H9 (cell line): ENCODE results near the gene IQSEC1. TPM values are rescaled to one million over a fixed set of nuclear protein-coding genes. Genes with fewer than 3 reads are reported as not detected.
A peak's percentile ranks its signal among the peaks of the same experiment; 100 is the strongest.

ENCODE experiments used
- DNase-seq: peaks from one replicate; pipeline ENCODE4 v3.0.0-alpha.2; 2017
- H2AFZ ChIP-seq: one replicate; pipeline ENCODE4 v1.6.1; 2013; ENCODE audit warnings: mild to moderate bottlenecking, low read length, control low read depth, moderate library complexity
- H2AK5ac ChIP-seq: 2 replicates; pipeline ENCODE4 v1.6.1; 2013; ENCODE audit warnings: low read length, control low read depth, mixed read lengths; ENCODE audit not compliant: insufficient read length
- H2BK120ac ChIP-seq: one replicate; pipeline ENCODE4 v1.6.1; 2013; ENCODE audit warnings: low read depth, mild to moderate bottlenecking, low read length, control low read depth, inconsistent platforms; ENCODE audit not compliant: poor library complexity, severe bottlenecking
- H2BK12ac ChIP-seq: 2 replicates; pipeline ENCODE4 v1.6.1; 2013; ENCODE audit warnings: low read length, control low read depth, mixed read lengths, low read depth; ENCODE audit not compliant: insufficient read length
- H2BK15ac ChIP-seq: 2 replicates; pipeline ENCODE4 v1.6.1; 2013; ENCODE audit warnings: low read depth, low read length, control low read depth
- H2BK20ac ChIP-seq: one replicate; pipeline ENCODE4 v1.6.1; 2013; ENCODE audit warnings: low read depth, mild to moderate bottlenecking, low read length, control low read depth, inconsistent platforms; ENCODE audit not compliant: poor library complexity, severe bottlenecking
- H2BK5ac ChIP-seq: 2 replicates; pipeline ENCODE4 v1.6.1; 2013; ENCODE audit warnings: low read length, control low read depth, mixed read lengths; ENCODE audit not compliant: insufficient read length
- H3K14ac ChIP-seq: 2 replicates; pipeline ENCODE4 v1.6.1; 2013; ENCODE audit warnings: low read length, control low read depth; ENCODE audit not compliant: insufficient read depth
- H3K18ac ChIP-seq: 2 replicates; pipeline ENCODE4 v1.6.1; 2013; ENCODE audit warnings: low read depth, mild to moderate bottlenecking, mixed read lengths, low read length, control low read depth; ENCODE audit not compliant: insufficient read length
- H3K23ac ChIP-seq: 2 replicates; pipeline ENCODE4 v1.6.1; 2013; ENCODE audit warnings: low read length, control low read depth, mixed read lengths, low read depth; ENCODE audit not compliant: insufficient read length
- H3K23me2 ChIP-seq: 2 replicates; pipeline ENCODE4 v1.6.1; 2013; ENCODE audit warnings: low read depth, mild to moderate bottlenecking, mixed read lengths, low read length, control low read depth; ENCODE audit not compliant: insufficient read length, poor library complexity, severe bottlenecking
- H3K27ac ChIP-seq: 2 replicates; pipeline ENCODE4 v1.5.1; 2013; ENCODE audit warnings: low read length, control low read depth, mixed read lengths, low read depth; ENCODE audit not compliant: insufficient read length
- H3K27me3 ChIP-seq: 2 replicates; pipeline ENCODE4 v1.6.1; 2013; ENCODE audit warnings: low read length, control low read depth, inconsistent platforms; ENCODE audit not compliant: insufficient read depth
- H3K4ac ChIP-seq: 2 replicates; pipeline ENCODE4 v1.6.1; 2013; ENCODE audit warnings: low read depth, mild to moderate bottlenecking, control low read depth, inconsistent platforms, low read length, moderate library complexity
- H3K4me1 ChIP-seq: 2 replicates; pipeline ENCODE4 v1.6.1; 2013; ENCODE audit warnings: low read length, control low read depth, inconsistent platforms; ENCODE audit not compliant: insufficient read depth
- H3K4me2 ChIP-seq: 2 replicates; pipeline ENCODE4 v1.6.1; 2013; ENCODE audit warnings: low read length, control low read depth, mixed read lengths; ENCODE audit not compliant: insufficient read length, insufficient read depth
- H3K56ac ChIP-seq: 2 replicates; pipeline ENCODE4 v1.6.1; 2013; ENCODE audit warnings: low read depth, mild to moderate bottlenecking, mixed read lengths, low read length, control low read depth; ENCODE audit not compliant: insufficient read length
- H3K79me1 ChIP-seq: 2 replicates; pipeline ENCODE4 v1.6.1; 2013; ENCODE audit warnings: low read depth, mild to moderate bottlenecking, moderate library complexity, low read length, control low read depth, inconsistent platforms; ENCODE audit not compliant: insufficient read depth, poor library complexity, severe bottlenecking
- H3K79me2 ChIP-seq: 2 replicates; pipeline ENCODE4 v1.6.1; 2013; ENCODE audit warnings: low read length, control low read depth, inconsistent platforms; ENCODE audit not compliant: insufficient read depth
- H3K9ac ChIP-seq: 2 replicates; pipeline ENCODE4 v1.6.1; 2013; ENCODE audit warnings: low read length, control low read depth, mixed read lengths; ENCODE audit not compliant: insufficient read length; ENCODE audit errors: extremely low read depth
- H3K9me3 ChIP-seq: one replicate; pipeline ENCODE4 v1.6.1; 2013; ENCODE audit warnings: low read depth, low read length, inconsistent platforms; ENCODE audit not compliant: control insufficient read depth
- H3T11ph ChIP-seq: one replicate; pipeline ENCODE4 v1.6.1; 2013; ENCODE audit warnings: mild to moderate bottlenecking, low read length, control low read depth, inconsistent platforms
- H4K20me1 ChIP-seq: one replicate; pipeline ENCODE4 v1.6.1; 2013; ENCODE audit not compliant: control insufficient read depth, insufficient read length, insufficient read depth
- H4K5ac ChIP-seq: 2 replicates; pipeline ENCODE4 v1.6.1; 2013; ENCODE audit warnings: low read depth, mild to moderate bottlenecking, mixed read lengths, low read length, control low read depth; ENCODE audit not compliant: insufficient read length
- H4K8ac ChIP-seq: replicated peaks from 2 replicates; pipeline ENCODE4 v1.6.1; 2013; ENCODE audit warnings: low read length, control low read depth, mixed read lengths, low read depth; ENCODE audit not compliant: insufficient read length
- H4K91ac ChIP-seq: 2 replicates; pipeline ENCODE4 v1.6.1; 2013; ENCODE audit warnings: low read depth, mild to moderate bottlenecking, moderate library complexity, mixed read lengths, low read length, control low read depth; ENCODE audit not compliant: insufficient read length
- H3K27ac Mint-ChIP-seq, 3 experiments: 2 replicates in 2 of 3; 3 replicates in 1 of 3; pipeline ENCODE4 v1.8.0; 2020 to 2021; ENCODE audit warnings: mixed read lengths in 3 of 3, mild to moderate bottlenecking in 1 of 3, moderate library complexity in 1 of 3
- H3K27me3 Mint-ChIP-seq: 2 replicates; pipeline ENCODE4 v1.8.0; 2021; ENCODE audit warnings: low read depth, mild to moderate bottlenecking, moderate library complexity, mixed read lengths
- H3K36me3 Mint-ChIP-seq, 3 experiments: 2 replicates in 2 of 3; 3 replicates in 1 of 3; pipeline ENCODE4 v1.8.0; 2020 to 2021; ENCODE audit warnings: low read depth in 3 of 3, mixed read lengths in 3 of 3; ENCODE audit not compliant: insufficient read depth in 1 of 3
- H3K4me1 Mint-ChIP-seq, 2 experiments: 2 replicates each; pipeline ENCODE4 v1.8.0; 2020; ENCODE audit warnings: mixed read lengths in 2 of 2
- H3K4me3 Mint-ChIP-seq, 2 experiments: 2 replicates in 1 of 2; 3 replicates in 1 of 2; pipeline ENCODE4 v1.8.0; 2020 to 2021; ENCODE audit warnings: mild to moderate bottlenecking in 2 of 2, mixed read lengths in 2 of 2, moderate library complexity in 1 of 2
- H3K9me3 Mint-ChIP-seq, 2 experiments: 2 replicates in 1 of 2; 3 replicates in 1 of 2; pipeline ENCODE4 v1.8.0; 2020; ENCODE audit warnings: mild to moderate bottlenecking in 2 of 2, mixed read lengths in 2 of 2, moderate library complexity in 1 of 2
- CTCF ChIP-seq: fragments of 200-600 bp; sonication (generic); conservative IDR thresholded peaks from 3 replicates; pipeline ENCODE4 v1.8.0; 2021; ENCODE audit warnings: antibody characterized with exemption, mild to moderate bottlenecking
- WGBS: extraction: QIAGEN DNeasy Blood & Tissue Kit; methylation state at CpG from one replicate; pipeline ENCODE4 v1.1.7; 2013; ENCODE audit warnings: missing lambda C conversion rate, low lambda C conversion rate, mixed read lengths; ENCODE audit not compliant: insufficient read length; ENCODE audit errors: extremely low coverage; 5-methylcytosine and 5-hydroxymethylcytosine counted together
- total RNA-seq: library from RNA; stranded (reverse); gene quantifications from 2 replicates; pipeline ENCODE4 v1.2.1, GENCODE V29; 2021

Gene IQSEC1
- total RNA-seq, 1 experiment from 2014 or later: 19.1 TPM

- WGBS: no CpG with 5 or more reads among the region's 9 CpGs
- no peak overlapping the region for H2BK5ac ChIP-seq
- no peak overlapping the region for H3K9ac ChIP-seq
- H3K79me2 ChIP-seq: no peaks in the 10 kb centered on the region
- Mint-ChIP-seq H3K4me3 (no peak overlapping the region), H3K27ac (peak overlapping the region; percentile 40 to 80 (median 53); a peak in 4 of 7 replicates), H3K4me1 (peaks cover 34 to 53% of the 10 kb centered on the region in 2 experiments), H3K36me3 (no peaks in the 10 kb centered on the region), H3K9me3 (no peaks in the 10 kb centered on the region; a peak in 1 of 5 replicates), H3K27me3 (peaks cover 4% of the 10 kb centered on the region; the same call in 1 of the 2 replicates)
- H4K8ac ChIP-seq: no peak overlapping the region
- no peak for DNase-seq
- no peaks in the 10 kb centered on the region for H4K20me1 ChIP-seq
- H3K23me2 ChIP-seq: no peaks in the 10 kb centered on the region
- no peak overlapping the region for H2BK20ac ChIP-seq
- no peaks in the 10 kb centered on the region for H3K79me1 ChIP-seq
- H3K18ac ChIP-seq: no peak overlapping the region
- no peak overlapping the region; the same call in 1 of the 2 replicates for H3K14ac ChIP-seq
- no peak overlapping the region for H2BK120ac ChIP-seq
- no peak overlapping the region for H3K56ac ChIP-seq
- no peak overlapping the region for H3T11ph ChIP-seq
- H2AFZ ChIP-seq: no peak overlapping the region
- H3K27ac ChIP-seq: no peak overlapping the region
- no peak overlapping the region for H3K4ac ChIP-seq
- H4K91ac ChIP-seq: no peak overlapping the region
- no peaks in the 10 kb centered on the region for H3K9me3 ChIP-seq
- no peak overlapping the region for H2BK15ac ChIP-seq
- H2AK5ac ChIP-seq: no peak overlapping the region
- no peak for TF ChIP-seq CTCF
- H3K4me1 ChIP-seq: no peaks in the 10 kb centered on the region
- H3K27me3 ChIP-seq: no peaks in the 10 kb centered on the region
- no peak overlapping the region for H3K4me2 ChIP-seq
- no peak overlapping the region for H2BK12ac ChIP-seq
- H3K23ac ChIP-seq: no peak overlapping the region
- no peak overlapping the region for H4K5ac ChIP-seq
Observed at GRCh38 chr3:13043656-13044055, 29.6 kb downstream of the IQSEC1 start.
